Spleen (tissue), 7 donors: ENCODE measurements around the gene SFXN2.

Source experiments
- CTCF ChIP-seq, 11 experiments: fragments of 200-600 bp in 7 of 11; fragments of 450-650 bp in 4 of 11; sonication (generic) in 4 of 11; IDR thresholded peaks in 8 of 11; conservative IDR thresholded peaks in 3 of 11; 1 replicate in 7 of 11; 2 replicates in 4 of 11; pipeline versions ENCODE4 v1.4.0 to v1.8.0; 2016 to 2021; ENCODE audit warnings: antibody characterized with exemption in 11 of 11, inconsistent platforms in 4 of 11, mild to moderate bottlenecking in 1 of 11
- POLR2A ChIP-seq, 3 donors: fragments of 450-650 bp; IDR thresholded peaks; one replicate each; pipeline ENCODE4 v1.5.1; 2017; ENCODE audit warnings: antibody characterized with exemption in 3 of 3, mild to moderate bottlenecking in 1 of 3
- POLR2AphosphoS5 ChIP-seq, 3 donors: sonication (generic); formaldehyde crosslinking; IDR thresholded peaks; one replicate each; pipeline ENCODE4 v1.5.1; 2017; ENCODE audit warnings: antibody characterized with exemption in 3 of 3
- donor health status: DM: no; HTN: no; CAD: no; lungs with moderate emphysema.
- donor health status: DM: no; HTN: no; CAD: no.
- donor health status: DM: no; HTN: no; CAD: no.

GRCh38 chr10:102720337-102720736, 5.9 kb downstream of the SFXN2 start:
- TF ChIP-seq CTCF (IDR thresholded peaks at IDR 0.05 in 8 of 11, conservative IDR thresholded peaks at IDR 0.05 in 3 of 11) (no peak), POLR2A (IDR thresholded peaks at IDR 0.05) (no peak), POLR2AphosphoS5 (IDR thresholded peaks at IDR 0.05) (no peak)
